GM18951 (cell line): ENCODE data around the gene TBX5.

ENCODE experiments used
- POLR2A ChIP-seq: IDR thresholded peaks from 4 replicates; pipeline ENCODE4 v1.6.1; 2011; ENCODE audit warnings: mild to moderate bottlenecking; ENCODE audit not compliant: insufficient read length, insufficient read depth; ENCODE audit errors: extremely low read depth
- in situ Hi-C: fragments of 300-500 bp; cut with MboI; formaldehyde crosslinking; loops from one replicate; pipeline ENCODE4 v1.12.0; 2022; ENCODE audit warnings: low sequenced_read_pairs, mixed read lengths, inconsistent platforms; ENCODE audit not compliant: unreplicated experiment

The TBX5 gene

DNA sequence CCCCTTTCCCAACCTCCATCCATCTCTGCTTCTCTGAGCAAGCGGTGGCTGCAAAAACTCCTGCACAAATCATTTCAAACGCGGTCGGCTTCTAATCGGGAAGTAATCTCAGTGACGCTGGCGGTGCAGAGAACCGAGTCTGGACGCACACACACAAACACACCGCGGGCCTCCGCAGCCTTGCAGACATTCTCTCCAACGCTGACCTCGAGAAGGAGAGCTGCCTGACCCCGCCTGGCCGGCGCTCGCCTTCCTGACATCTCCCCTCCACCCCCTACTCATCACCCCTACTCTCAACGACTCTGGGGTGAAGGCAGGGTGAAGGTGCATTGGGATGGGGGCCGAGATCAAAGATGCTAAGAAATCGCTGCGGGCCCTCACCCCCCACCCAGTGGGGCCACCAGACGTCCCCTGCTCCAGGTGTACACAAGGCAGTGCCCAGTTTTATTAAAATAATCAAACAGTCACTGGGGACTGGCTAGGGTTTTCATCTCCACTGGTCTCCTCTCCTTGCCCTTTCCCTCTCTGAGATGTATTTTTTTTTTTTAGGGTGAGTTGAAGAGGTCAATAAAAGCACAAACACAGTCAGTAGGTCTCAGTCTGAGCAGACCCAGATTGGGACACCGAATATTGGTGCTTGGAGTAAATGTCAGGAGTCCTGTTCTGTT, 506 bp upstream of the TBX5 start:
- TF ChIP-seq POLR2A, result no peak
- in situ Hi-C loops, result no loop called here

DNA sequence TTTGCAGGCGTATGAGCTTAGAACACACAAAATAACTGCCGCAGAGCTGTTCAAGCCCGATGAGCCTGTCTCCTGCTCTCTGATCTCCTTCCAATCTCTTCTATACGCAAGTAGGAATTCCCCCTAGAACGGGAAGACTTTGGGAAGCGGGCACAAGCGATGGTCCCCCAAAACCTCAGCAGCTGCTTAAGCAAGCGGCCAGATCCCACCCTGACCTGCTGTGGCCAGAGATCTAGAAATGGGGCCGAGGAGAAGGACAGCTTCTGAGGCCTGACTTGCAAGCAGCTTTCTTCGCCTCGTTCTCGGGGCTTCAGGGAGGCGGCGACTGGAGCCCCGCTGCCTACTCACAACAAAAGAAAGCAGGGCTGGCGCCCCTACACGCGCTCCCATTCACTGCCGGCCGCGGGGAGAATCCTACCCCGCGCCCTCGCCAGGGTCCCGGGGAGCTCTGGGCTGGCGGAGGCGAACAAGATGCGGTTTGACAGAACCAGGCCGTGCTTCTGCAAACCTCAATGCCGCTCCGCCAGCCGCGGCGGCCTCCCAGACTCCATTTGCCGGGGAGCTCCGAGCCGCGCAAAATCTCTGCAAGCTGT, 922 bp downstream of the TBX5 start:
- in situ Hi-C loops, result no loop called here
- no peak for TF ChIP-seq POLR2A

DNA sequence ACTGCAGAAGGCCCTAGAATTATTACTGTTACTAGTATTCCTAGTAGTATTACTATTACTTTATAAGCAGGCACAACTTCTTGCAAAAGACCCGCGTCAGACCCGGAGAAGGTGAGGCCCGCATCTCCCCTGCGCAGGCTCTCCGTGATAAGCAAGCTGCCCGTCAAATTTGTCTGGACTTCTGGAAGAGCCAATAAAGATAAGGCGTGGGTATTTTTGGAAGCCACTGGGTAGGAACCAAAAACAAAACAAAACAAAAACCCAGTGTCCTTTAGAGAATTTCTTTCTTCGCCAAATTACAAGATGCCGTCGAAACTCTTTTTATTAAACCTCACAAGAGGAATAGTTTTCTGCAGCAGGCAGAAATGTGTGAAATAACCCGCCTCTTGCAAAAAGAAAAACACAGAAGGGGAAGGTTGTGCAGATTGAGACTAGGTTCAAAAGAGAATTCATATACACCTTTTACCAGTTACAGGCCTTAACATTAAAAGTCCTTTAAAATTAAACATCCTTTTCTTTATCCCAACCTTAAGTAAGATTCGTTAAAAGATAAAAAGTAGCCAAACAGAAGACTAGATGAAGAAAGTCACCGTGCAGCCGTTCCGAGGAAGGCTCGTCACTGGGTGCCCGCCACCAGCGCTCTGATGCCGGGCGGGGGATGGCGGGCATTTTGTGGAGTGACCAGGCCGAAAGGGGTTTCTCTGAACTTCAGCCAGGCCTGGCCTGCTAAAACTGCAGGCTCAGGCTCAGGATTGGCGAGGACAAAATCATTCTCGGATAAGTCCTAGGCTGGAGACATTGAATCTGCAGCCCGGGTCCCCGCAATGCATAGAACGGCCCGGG, 1.6 kb downstream of the TBX5 start:
- in situ Hi-C loops, result no loop called here
- no peak for TF ChIP-seq POLR2A

DNA sequence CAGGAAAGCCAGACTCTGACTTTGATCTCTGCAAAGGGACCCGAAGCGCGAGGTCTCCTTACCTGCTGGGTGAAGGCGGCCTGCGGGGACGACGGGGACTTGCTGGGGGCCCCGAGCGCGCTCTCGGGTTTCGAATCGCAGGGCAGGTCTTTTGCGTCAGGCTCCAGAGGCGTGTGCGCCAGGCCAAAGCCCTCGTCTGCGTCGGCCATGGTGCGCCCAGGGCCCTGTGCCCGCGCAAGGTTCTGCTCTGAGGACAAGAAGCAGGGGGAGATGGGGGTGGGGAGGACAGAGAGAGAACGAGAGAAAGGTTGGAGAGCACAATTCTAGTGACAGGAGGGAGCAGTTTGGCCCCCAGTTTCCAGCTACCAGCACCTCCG, 2.3 kb downstream of the TBX5 start:
- no peak for TF ChIP-seq POLR2A
- in situ Hi-C loops, result no loop called here

DNA sequence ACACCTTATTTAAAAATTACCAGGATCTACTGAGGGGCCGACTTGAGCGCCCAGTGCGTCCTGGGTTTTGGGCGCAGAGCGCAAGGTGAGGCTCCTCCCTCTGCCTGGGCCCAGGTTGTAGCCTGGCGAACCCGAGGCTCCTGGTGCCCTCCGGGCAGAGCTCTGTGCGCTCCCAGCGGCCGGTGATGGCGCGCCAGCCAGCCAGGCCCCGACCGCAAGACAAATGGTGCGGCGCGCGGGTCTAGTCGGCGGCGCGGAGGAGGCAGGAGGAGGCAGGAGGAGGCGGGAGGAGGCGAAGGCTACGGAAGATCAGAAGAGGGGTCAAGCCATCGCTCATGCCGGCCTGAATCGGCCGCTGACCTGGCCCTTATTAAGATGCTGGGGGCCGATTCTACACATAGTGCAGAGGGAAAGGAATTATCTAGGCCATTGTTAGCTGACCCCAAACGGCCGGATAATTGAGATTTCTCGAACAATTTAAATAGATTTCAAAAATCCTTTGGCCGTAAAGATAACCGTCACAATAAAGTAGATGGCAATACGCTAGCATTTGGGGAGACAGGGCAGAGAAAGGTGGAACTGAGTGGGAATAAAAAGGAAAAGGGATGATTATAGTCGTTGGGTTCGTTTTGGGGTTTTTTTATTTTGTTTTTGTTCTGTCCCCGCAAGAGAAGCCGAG, 2.8 kb downstream of the TBX5 start:
- in situ Hi-C loops, result no loop called here
- no peak for TF ChIP-seq POLR2A

DNA sequence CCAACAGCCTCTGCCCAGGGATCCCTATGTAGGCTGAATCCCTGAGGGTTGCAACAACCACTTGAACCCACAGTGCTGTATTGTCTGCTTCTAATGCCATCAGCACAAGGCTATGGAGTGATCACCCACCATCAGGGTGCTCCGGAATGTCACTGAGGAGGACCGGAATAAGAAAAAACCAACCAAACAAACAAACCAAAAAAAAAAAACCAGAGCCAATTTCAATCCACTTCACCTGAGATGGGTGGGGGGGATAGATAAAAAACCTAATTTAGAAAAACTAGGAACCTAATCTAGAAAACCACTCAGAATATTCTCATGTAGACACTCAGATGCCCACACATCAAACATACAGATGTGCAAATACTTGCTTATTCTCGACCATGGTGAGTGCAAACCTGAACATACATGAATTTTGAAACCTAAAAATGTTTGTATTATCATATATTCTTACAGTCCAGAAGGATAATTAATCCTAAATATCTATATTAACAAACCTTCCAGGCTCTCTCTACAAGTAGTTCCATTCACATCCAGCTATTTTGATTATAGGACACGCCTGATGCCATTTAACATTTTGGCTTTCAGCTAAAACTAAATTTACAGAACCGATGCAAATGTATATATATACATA, 3.7 kb downstream of the TBX5 start:
- TF ChIP-seq POLR2A, result no peak
- in situ Hi-C loops, result no loop called here

DNA sequence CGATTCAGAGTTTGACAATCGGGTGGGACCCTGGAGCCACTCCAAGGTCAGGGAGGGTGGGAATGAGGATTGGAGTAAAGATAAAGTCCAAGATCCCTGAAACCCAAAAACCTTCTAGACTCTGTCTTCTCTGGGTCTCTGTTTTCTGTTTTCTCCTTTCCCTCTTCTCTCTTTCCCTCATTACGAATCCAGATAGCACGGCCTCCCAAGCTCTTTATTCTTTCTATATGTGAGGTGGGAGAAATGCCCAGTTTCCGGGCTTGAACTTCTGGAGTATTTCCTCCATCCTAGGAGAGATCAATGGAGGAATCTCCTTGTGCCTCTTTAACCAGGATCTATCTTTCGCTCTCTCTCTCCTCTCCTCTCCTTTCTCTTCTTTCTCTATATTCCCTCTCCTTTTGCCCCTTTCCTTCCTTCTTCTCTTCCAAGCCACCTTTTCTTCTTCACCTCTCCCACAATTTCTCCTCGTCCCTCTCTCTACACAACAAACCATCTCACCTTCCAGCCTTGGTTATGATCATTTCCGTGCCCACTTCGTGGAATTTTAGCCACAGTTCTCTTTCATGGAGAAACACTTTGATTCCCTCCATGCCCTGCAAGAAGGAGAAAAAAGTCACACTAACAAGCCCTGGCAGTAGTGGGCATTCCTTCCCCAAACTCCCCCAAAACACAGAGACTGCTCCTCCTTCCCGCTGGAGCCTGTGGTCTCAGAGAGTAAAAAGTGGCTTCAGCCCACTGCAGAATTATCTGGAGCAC, 4.4 kb downstream of the TBX5 start:
- in situ Hi-C loops, result no loop called here
- no peak for TF ChIP-seq POLR2A

DNA sequence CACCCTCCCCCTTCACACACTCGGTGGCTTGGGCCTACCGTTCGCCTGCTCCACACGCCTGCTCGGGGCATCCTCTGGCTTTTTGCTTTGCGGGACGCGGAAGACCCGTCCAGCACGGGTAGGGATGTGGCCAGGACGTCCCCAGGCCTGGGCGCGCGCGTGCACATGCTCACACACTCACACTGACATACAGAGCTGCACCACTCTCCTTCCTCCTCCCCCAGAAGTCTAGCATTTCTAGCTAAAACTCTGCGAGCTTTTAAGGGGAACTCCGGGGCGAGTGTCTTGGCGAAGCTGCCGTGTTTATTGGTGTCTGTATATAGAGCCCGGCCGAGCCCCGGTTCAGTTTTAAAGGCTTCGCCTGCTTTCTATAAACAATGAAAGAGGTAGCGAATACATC, 5.0 kb downstream of the TBX5 start:
- TF ChIP-seq POLR2A, result no peak
- in situ Hi-C loops, result no loop called here

DNA sequence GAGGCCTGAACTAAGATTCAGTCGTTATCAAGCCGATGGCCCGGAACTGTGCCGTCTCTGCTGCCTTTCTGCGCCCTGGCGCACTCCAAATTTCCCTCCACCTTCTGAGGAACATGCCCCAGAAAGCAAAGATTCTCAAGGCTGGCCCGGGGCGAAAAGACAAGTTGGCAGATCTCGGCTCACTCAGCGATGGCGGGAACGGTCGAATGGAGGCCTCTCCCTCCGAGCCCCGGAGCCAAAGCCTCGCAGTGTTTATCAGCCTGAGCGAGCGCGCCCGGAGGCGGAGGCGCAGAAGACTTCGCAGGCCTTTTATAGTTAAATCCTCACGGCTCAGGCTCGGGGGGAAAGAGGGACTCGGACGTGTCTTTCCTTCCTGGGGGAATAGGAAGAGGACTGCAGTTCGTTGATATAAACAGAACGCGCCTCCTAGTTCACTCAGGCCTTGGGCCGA, 5.6 kb downstream of the TBX5 start:
- TF ChIP-seq POLR2A, result no peak
- in situ Hi-C loops, result no loop called here

DNA sequence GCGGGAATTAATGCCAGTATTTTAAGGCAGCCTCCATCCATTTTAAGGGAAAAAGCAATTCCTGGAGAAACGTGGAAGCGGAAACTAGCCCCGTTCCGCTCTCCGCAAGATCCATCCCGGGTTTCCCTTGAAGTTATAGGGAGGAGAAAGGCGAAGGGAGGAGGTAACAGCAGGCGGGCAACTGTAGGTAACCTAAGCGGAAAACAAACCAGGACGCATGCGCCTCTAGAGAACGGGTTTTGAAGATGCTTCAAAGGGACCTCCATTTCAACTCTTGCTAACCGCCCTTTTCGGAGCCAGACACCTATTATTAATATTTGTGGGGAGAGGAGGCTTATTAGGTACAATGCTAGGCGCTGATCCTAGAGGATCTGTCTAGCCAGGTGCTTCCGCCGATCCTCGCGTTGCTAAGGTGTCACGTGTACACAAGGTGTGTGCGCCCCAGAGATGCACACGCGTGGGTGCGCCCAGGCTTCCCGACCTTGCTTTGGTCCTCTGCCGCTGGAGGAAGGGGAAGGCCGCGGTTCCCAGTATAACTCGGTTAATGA, 6.2 kb downstream of the TBX5 start:
- in situ Hi-C loops, result no loop called here
- no peak for TF ChIP-seq POLR2A

DNA sequence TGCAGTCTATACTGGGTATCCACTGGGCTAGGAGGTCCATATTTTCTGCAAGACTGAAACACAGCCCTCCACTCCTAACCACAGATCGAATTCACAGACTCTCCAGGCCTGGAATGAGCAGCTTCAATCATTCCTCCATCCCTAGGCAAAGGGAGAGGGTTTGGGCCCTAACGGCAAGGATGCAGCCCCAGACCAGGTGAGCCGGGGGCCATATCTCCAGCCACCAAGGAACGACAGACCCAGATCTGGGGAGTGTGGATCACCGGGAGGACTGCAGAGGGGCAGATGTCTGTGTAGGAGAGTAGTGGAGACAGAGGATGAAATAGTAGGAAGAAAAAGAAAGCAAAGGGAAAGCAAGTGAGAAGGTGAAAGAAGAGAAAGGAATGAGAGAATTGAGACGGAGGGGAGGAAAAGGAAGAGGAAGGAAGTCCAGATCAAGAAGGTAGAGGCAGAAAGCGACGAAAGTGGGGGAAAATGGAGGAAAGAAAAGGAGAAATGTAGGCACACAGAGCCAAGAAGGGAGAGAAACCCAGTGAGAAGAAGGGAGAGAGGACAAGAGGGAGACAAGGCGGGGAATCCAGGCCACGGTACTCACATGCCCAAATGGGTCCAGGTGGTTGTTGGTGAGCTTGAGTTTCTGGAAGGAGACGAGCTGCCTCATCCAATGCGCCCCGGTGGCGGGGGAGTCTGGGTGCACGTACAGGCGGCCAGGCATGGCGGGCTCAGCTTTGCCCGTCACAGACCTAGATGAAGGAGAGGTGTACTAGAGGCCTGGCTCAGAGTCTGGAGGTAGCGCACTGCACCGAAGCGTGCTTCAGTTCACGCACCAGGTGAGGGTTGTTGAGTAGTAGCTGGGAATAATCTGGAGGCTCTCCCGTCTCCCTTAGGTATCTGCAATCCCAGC, 7.7 kb downstream of the TBX5 start:
- in situ Hi-C loops, result no loop called here
- TF ChIP-seq POLR2A, result no peak
